Smooth muscle cell (in vitro differentiated cells): ENCODE data around the gene PHACTR4. TPM values are rescaled to one million over a fixed set of nuclear protein-coding genes. Genes with fewer than 3 reads are reported as not detected.

Source experiments
- DNase-seq: peaks from one replicate; lab custom pipeline; 2025; ENCODE audit not compliant: unreplicated experiment; lab: John Stamatoyannopoulos, UW
- H2AFZ ChIP-seq: fragments of 200-600 bp; sonication (generic); 2 replicates; pipeline ENCODE4 v1.6.0; 2016; ENCODE audit warnings: antibody characterized with exemption, low read depth, mild to moderate bottlenecking
- H3F3A ChIP-seq: fragments of 200-600 bp; sonication (generic); 2 replicates; pipeline ENCODE4 v1.6.0; 2017; ENCODE audit warnings: antibody characterized with exemption, low read depth
- H3K27ac ChIP-seq: fragments of 200-600 bp; sonication (generic); 2 replicates; pipeline ENCODE4 v1.5.1; 2016; ENCODE audit warnings: low read depth, mild to moderate bottlenecking
- H3K27me3 ChIP-seq: fragments of 200-600 bp; sonication (generic); 2 replicates; pipeline ENCODE4 v1.6.1; 2016; ENCODE audit warnings: low read depth, mild to moderate bottlenecking
- H3K36me3 ChIP-seq: fragments of 200-600 bp; sonication (generic); 2 replicates; pipeline ENCODE4 v1.5.1; 2016; ENCODE audit warnings: low read depth
- H3K4me1 ChIP-seq: fragments of 200-600 bp; sonication (generic); 2 replicates; pipeline ENCODE4 v1.5.1; 2016; ENCODE audit warnings: low read depth
- H3K4me2 ChIP-seq: fragments of 200-600 bp; sonication (generic); 2 replicates; pipeline ENCODE4 v1.6.0; 2016; ENCODE audit warnings: mild to moderate bottlenecking
- H3K4me3 ChIP-seq: fragments of 200-600 bp; sonication (generic); 2 replicates; pipeline ENCODE4 v1.5.1; 2016; ENCODE audit warnings: mild to moderate bottlenecking
- H3K79me2 ChIP-seq: fragments of 200-600 bp; sonication (generic); 2 replicates; pipeline ENCODE4 v1.6.0; 2016; ENCODE audit warnings: low read depth, mild to moderate bottlenecking
- H3K9ac ChIP-seq: fragments of 200-600 bp; sonication (generic); 2 replicates; pipeline ENCODE4 v1.6.0; 2016; ENCODE audit warnings: low read depth
- H3K9me3 ChIP-seq: fragments of 200-600 bp; sonication (generic); replicated peaks from 2 replicates; pipeline ENCODE4 v1.5.1; 2016; ENCODE audit warnings: low read depth
- H4K20me1 ChIP-seq: fragments of 200-600 bp; sonication (generic); 2 replicates; pipeline ENCODE4 v1.6.0; 2016; ENCODE audit warnings: low read depth
- WGBS: methylation state at CpG from one replicate; pipeline ENCODE4 v1.1.7; 2016; ENCODE audit warnings: low lambda C conversion rate; 5-methylcytosine and 5-hydroxymethylcytosine counted together
- polyA plus RNA-seq: library from polyadenylated mRNA; unstranded; fragments of >200 nt; fragmentation: Nextera tagmentation; extraction: Ambion mirVana; gene quantifications from 2 replicates; pipeline ENCODE4 v1.2.1, GENCODE V29; 2016
- total RNA-seq: library from RNA; depleted of rRNA; stranded (reverse); fragments of >200 nt; gene quantifications from 2 replicates; pipeline ENCODE4 v1.2.3, GENCODE V29; 2014
- TF ChIP-seq, protein P1 (sequence below): fragments of 200-600 bp; sonication (generic); IDR thresholded peaks from 2 replicates; pipeline ENCODE4 v1.5.1; 2017; ENCODE audit warnings: borderline replicate concordance, mild to moderate bottlenecking, antibody characterized with exemption; ENCODE audit not compliant: insufficient read depth, poor library complexity, severe bottlenecking

The PHACTR4 gene
- total and polyA plus RNA-seq, 2 experiments from 2014 or later = 15.2 to 20.2 TPM

DNA sequence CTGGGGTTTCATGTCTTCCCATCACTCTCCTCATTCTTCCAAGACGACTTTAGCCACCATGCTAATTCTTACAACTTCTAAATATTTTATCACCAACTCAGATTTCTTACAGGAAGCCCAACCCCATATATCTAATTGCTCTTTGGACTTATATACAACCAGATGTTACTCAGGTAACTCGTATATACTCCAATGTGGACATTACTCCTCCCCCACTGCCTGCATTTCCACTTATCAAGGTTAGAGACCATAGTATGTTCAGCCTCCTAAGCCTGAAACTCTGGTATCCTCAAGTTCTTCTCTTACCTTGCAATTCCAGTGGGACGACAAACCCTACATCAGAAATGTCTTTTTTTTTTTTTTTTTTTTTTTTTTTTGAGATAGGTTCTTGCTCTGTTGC is 133.6 kb downstream of the PHACTR4 start:
- TF ChIP-seq, protein P1, sequence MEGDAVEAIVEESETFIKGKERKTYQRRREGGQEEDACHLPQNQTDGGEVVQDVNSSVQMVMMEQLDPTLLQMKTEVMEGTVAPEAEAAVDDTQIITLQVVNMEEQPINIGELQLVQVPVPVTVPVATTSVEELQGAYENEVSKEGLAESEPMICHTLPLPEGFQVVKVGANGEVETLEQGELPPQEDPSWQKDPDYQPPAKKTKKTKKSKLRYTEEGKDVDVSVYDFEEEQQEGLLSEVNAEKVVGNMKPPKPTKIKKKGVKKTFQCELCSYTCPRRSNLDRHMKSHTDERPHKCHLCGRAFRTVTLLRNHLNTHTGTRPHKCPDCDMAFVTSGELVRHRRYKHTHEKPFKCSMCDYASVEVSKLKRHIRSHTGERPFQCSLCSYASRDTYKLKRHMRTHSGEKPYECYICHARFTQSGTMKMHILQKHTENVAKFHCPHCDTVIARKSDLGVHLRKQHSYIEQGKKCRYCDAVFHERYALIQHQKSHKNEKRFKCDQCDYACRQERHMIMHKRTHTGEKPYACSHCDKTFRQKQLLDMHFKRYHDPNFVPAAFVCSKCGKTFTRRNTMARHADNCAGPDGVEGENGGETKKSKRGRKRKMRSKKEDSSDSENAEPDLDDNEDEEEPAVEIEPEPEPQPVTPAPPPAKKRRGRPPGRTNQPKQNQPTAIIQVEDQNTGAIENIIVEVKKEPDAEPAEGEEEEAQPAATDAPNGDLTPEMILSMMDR = no peak
- H2AFZ ChIP-seq = no peak overlapping the region
- no peak overlapping the region for H3K4me3 ChIP-seq
- no peak for DNase-seq
- H3K27me3 ChIP-seq = no peaks in the 10 kb centered on the region
- H3K27ac ChIP-seq = no peak overlapping the region
- no peaks in the 10 kb centered on the region for H3K9me3 ChIP-seq
- H3K4me1 ChIP-seq = peaks cover 7% of the 10 kb centered on the region
- H4K20me1 ChIP-seq = peaks cover 20% of the 10 kb centered on the region
- H3K79me2 ChIP-seq = peaks cover 22% of the 10 kb centered on the region
- no peak overlapping the region for H3K9ac ChIP-seq
- peaks cover 4% of the 10 kb centered on the region for H3K36me3 ChIP-seq
- WGBS = 92% methylated on average over 3 of the region's 3 CpGs
- no peak overlapping the region for H3K4me2 ChIP-seq
- H3F3A ChIP-seq = peaks cover 28% of the 10 kb centered on the region

GRCh38 chr1:28505406-28506187 is 136.1 kb downstream of the PHACTR4 start, which contains the start of gene RCC1:
RCC1 (plus strand) TSS chr1:28506043; CDS start chr1:28529867, 23,824 bp downstream.
- H2AFZ ChIP-seq = peak within 1 kb of the TSS; percentile 91
- no peaks in the 10 kb centered on the region for H3K9me3 ChIP-seq
- peaks cover 50% of the 10 kb centered on the region for H3F3A ChIP-seq
- peaks cover 32% of the 10 kb centered on the region for H3K79me2 ChIP-seq
- peak within 1 kb of the TSS; percentile 100 for H3K4me2 ChIP-seq
- 5% methylated on average over 41 of the region's 41 CpGs for WGBS
- no peaks in the 10 kb centered on the region for H3K27me3 ChIP-seq
- DNase-seq = peak; percentile 72
- peak within 1 kb of the TSS; percentile 88 for H3K27ac ChIP-seq
- peak within 1 kb of the TSS; percentile 92 for H3K9ac ChIP-seq
- TF ChIP-seq, protein P1 = no peak
- H3K36me3 ChIP-seq = peaks cover 8% of the 10 kb centered on the region
- peaks cover 29% of the 10 kb centered on the region for H3K4me1 ChIP-seq
- H3K4me3 ChIP-seq = peak within 1 kb of the TSS; percentile 94
- H4K20me1 ChIP-seq = peaks cover 45% of the 10 kb centered on the region

GRCh38 chr1:28506907-28507246 is 137.3 kb downstream of the PHACTR4 start:
- Histone ChIP-seq H3K4me2 (peak overlapping the region; percentile 100), H3K4me3 (peak overlapping the region; percentile 94), H4K20me1 (peaks cover 58% of the 10 kb centered on the region), H3K79me2 (peaks cover 32% of the 10 kb centered on the region), H3K9me3 (no peaks in the 10 kb centered on the region), H3K27me3 (no peaks in the 10 kb centered on the region), H3K9ac (peak overlapping the region; percentile 92), H3K4me1 (peaks cover 29% of the 10 kb centered on the region), H2AFZ (no peak overlapping the region), H3K36me3 (peaks cover 8% of the 10 kb centered on the region), H3F3A (peaks cover 46% of the 10 kb centered on the region), H3K27ac (peak overlapping the region; percentile 88)
- WGBS = under 1% methylated on average over 14 of the region's 14 CpGs
- TF ChIP-seq, protein P1 = no peak
- no peak for DNase-seq

GRCh38 chr1:28507247-28507645 is 137.7 kb downstream of the PHACTR4 start:
- DNase-seq = no peak
- TF ChIP-seq, protein P1 = no peak
- H3K79me2 ChIP-seq = peaks cover 32% of the 10 kb centered on the region
- H3K4me2 ChIP-seq = peak overlapping the region; percentile 100
- H2AFZ ChIP-seq = no peak overlapping the region
- H3K9ac ChIP-seq = peak overlapping the region; percentile 92
- WGBS = 2% methylated on average over 11 of the region's 11 CpGs
- H3F3A ChIP-seq = peaks cover 49% of the 10 kb centered on the region
- peak overlapping the region; percentile 94 for H3K4me3 ChIP-seq
- peaks cover 61% of the 10 kb centered on the region for H4K20me1 ChIP-seq
- peak overlapping the region; percentile 88 for H3K27ac ChIP-seq
- H3K9me3 ChIP-seq = no peaks in the 10 kb centered on the region
- peaks cover 29% of the 10 kb centered on the region for H3K4me1 ChIP-seq
- peaks cover 8% of the 10 kb centered on the region for H3K36me3 ChIP-seq
- H3K27me3 ChIP-seq = no peaks in the 10 kb centered on the region
